ENCODE measurements around the gene SLC6A19.

The SLC6A19 gene

DNA sequence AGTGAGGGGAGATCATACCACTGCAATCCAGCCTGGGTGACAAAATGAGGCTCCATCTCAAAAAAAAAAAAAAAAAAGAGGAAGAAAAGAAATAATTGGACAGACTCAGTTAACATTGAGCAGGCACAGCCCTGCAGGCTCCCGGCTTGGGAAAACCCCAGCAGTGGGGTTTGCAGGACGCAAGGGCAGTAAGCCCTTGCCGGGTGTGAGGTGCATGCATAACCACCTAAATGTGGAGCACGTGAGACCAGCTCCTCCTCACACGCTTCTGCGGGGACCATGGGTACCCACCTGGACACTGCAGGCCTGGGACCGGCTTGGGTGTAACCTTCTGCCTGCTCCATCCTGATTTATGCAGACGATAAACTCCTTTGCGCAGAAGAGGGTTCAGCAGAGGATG, 19.0 kb downstream of the SLC6A19 start:
- no peak for TF ChIP-seq CTCF (IDR thresholded peaks at IDR 0.05; ENCODE audit: low read depth, low read length)
- no peak for DNase-seq

GRCh38 chr5:1220831-1221230, 19.4 kb downstream of the SLC6A19 start:
- no peaks in the 10 kb centered on the region for H3K36me3 ChIP-seq
- no peaks in the 10 kb centered on the region for H3K27me3 ChIP-seq (ENCODE audit: insufficient read depth, low read depth, severe bottlenecking)
- H3K27ac ChIP-seq: peak overlapping the region; percentile 41; the same call in 1 of the 2 replicates
- TF ChIP-seq CTCF (IDR thresholded peaks at IDR 0.05; ENCODE audit: low read depth, low read length): no peak
- peaks cover 3% of the 10 kb centered on the region for H3K9me3 ChIP-seq (ENCODE audit: severe bottlenecking)
- H3K4me3 ChIP-seq (ENCODE audit: low read depth, low read length): no peak overlapping the region
- peak; percentile 90 for DNase-seq

More for the DNA sequence above, 19.0 kb downstream of the SLC6A19 start:
- H3K27ac ChIP-seq: peak overlapping the region; percentile 41; the same call in 1 of the 2 replicates
- peaks cover 7% of the 10 kb centered on the region for H3K9me3 ChIP-seq (ENCODE audit: severe bottlenecking)
- no peaks in the 10 kb centered on the region for H3K27me3 ChIP-seq (ENCODE audit: insufficient read depth, low read depth, severe bottlenecking)
- no peaks in the 10 kb centered on the region for H3K36me3 ChIP-seq
- H3K4me3 ChIP-seq (ENCODE audit: low read depth, low read length): no peak overlapping the region

DNA sequence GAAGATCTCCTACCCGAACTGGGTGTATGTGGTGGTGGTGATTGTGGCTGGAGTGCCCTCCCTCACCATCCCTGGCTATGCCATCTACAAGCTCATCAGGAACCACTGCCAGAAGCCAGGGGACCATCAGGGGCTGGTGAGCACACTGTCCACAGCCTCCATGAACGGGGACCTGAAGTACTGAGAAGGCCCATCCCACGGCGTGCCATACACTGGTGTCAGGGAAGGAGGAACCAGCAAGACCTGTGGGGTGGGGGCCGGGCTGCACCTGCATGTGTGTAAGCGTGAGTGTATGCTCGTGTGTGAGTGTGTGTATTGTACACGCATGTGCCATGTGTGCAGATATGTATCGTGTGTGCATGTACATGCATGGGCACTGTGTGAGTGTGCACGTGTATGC, 20.3 kb downstream of the SLC6A19 start:
- Histone ChIP-seq H3K9me3 (ENCODE audit: severe bottlenecking) (no peaks in the 10 kb centered on the region), H3K27ac (peak overlapping the region; percentile 4; the same call in 1 of the 2 replicates), H3K4me3 (ENCODE audit: low read depth, low read length) (no peak overlapping the region), H3K36me3 (no peaks in the 10 kb centered on the region), H3K27me3 (ENCODE audit: insufficient read depth, low read depth, severe bottlenecking) (no peaks in the 10 kb centered on the region)
- DNase-seq: no peak
- no peak for TF ChIP-seq CTCF (IDR thresholded peaks at IDR 0.05; ENCODE audit: low read depth, low read length)

GRCh38 chr5:1222147-1222546, 20.8 kb downstream of the SLC6A19 start:
- H3K4me3 ChIP-seq (ENCODE audit: low read depth, low read length): no peak overlapping the region
- H3K27ac ChIP-seq: no peak overlapping the region
- H3K27me3 ChIP-seq (ENCODE audit: insufficient read depth, low read depth, severe bottlenecking): no peaks in the 10 kb centered on the region
- no peaks in the 10 kb centered on the region for H3K9me3 ChIP-seq (ENCODE audit: severe bottlenecking)
- H3K36me3 ChIP-seq: no peaks in the 10 kb centered on the region
- no peak for DNase-seq
- TF ChIP-seq CTCF (IDR thresholded peaks at IDR 0.05; ENCODE audit: low read depth, low read length): no peak

DNA sequence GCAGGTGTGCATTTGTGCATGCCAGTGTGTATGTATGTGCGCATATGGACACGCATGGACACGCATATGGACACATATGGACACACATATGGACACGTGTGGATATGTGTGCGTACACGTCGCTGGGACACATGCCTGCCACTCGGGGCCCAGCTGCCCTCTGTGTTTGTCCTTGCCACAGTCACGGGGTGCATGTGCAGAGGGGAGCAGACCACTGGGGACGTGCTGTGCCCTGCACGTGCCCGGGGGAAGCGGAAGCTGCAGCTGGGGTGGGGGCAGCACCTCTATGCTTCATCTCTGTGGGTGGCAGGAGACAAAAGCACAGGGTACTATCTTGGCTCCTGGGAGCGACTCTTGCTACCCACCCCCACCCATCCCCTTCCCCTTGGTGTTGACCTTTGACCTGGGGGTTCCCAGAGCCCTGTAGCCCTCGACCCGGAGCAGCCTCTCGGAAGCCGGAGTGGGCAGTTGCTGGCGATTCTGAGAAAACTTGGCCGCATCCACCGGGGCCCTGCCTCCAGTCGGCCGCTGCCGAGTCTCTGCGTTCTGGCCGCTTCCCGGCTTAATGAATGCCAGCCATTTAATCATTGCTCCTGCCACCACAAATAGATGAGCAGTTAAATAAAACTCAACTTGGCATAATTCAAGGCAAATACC, 21.4 kb downstream of the SLC6A19 start:
- no peak overlapping the region for H3K27ac ChIP-seq
- DNase-seq: no peak
- H3K9me3 ChIP-seq (ENCODE audit: severe bottlenecking): no peaks in the 10 kb centered on the region
- no peak for TF ChIP-seq CTCF (IDR thresholded peaks at IDR 0.05; ENCODE audit: low read depth, low read length)
- H3K4me3 ChIP-seq (ENCODE audit: low read depth, low read length): no peak overlapping the region
- H3K36me3 ChIP-seq: no peaks in the 10 kb centered on the region
- no peaks in the 10 kb centered on the region for H3K27me3 ChIP-seq (ENCODE audit: insufficient read depth, low read depth, severe bottlenecking)

GRCh38 chr5:1223278-1223670, 21.9 kb downstream of the SLC6A19 start:
- no peak overlapping the region for H3K27ac ChIP-seq
- no peaks in the 10 kb centered on the region for H3K36me3 ChIP-seq
- H3K27me3 ChIP-seq (ENCODE audit: insufficient read depth, low read depth, severe bottlenecking): no peaks in the 10 kb centered on the region
- no peak for TF ChIP-seq CTCF (IDR thresholded peaks at IDR 0.05; ENCODE audit: low read depth, low read length)
- DNase-seq: no peak
- H3K9me3 ChIP-seq (ENCODE audit: severe bottlenecking): no peaks in the 10 kb centered on the region
- H3K4me3 ChIP-seq (ENCODE audit: low read depth, low read length): no peak overlapping the region

All from WERI-Rb-1 (cell line).